Endothelial cell of umbilical vein (primary cell): ENCODE measurements around the gene MORN5. TPM values are rescaled to one million over a fixed set of nuclear protein-coding genes. Genes with fewer than 3 reads are reported as not detected.

ENCODE experiments used
- BruUV-seq: library from RNA; stranded (reverse); fragments of 400-500 nt; replicated peaks from 2 replicates; lab custom pipeline; 2021; lab: Mats Ljungman, UMichigan
- CTCF ChIA-PET: fragments of 300-600, 350-600 bp; sonication (Branson Sonifier 250); formaldehyde crosslinking; loops from one replicate; lab custom pipeline; 2021; ENCODE audit warnings: antibody characterized with exemption, inconsistent platforms; lab: Charles Lee
- POLR2A ChIA-PET: fragments of 300-600, 350-600 bp; sonication (Branson Sonifier 250); formaldehyde crosslinking; loops from one replicate; lab custom pipeline; 2021; ENCODE audit warnings: antibody characterized with exemption, inconsistent platforms; lab: Charles Lee
- DNase-seq: peaks from one replicate; pipeline ENCODE4 v3.0.0-alpha.2; 2011; ENCODE audit warnings: low read depth, low spot score
- FAIRE-seq: peaks from 2 replicates; lab custom pipeline; 2011; peaks lifted over from hg19 to GRCh38; lab: Jason Lieb, UNC
- H2AFZ ChIP-seq: 2 replicates; pipeline ENCODE4 v1.6.0; 2012; ENCODE audit warnings: low read depth, low read length, control low read depth, inconsistent platforms
- H3K27ac ChIP-seq: 2 replicates; pipeline ENCODE4 v1.5.1; 2011; ENCODE audit warnings: low read depth, mild to moderate bottlenecking, control low read depth, low read length, moderate library complexity; ENCODE audit not compliant: insufficient read depth
- H3K27me3 ChIP-seq, 2 experiments: 2 replicates each; pipeline versions ENCODE4 v1.6.0 to v1.6.1; 2011; ENCODE audit warnings: low read length in 2 of 2, mixed read lengths in 1 of 2; ENCODE audit not compliant: control insufficient read depth in 2 of 2, insufficient read depth in 2 of 2
- H3K36me3 ChIP-seq, 2 experiments: 2 replicates in 1 of 2; 3 replicates in 1 of 2; pipeline ENCODE4 v1.5.1; 2011; ENCODE audit warnings: low read length in 2 of 2, mild to moderate bottlenecking in 1 of 2, moderate library complexity in 1 of 2; ENCODE audit not compliant: control insufficient read depth in 2 of 2, insufficient read depth in 2 of 2; ENCODE audit errors: extremely low read depth in 1 of 2
- H3K4me1 ChIP-seq: 3 replicates; pipeline ENCODE4 v1.5.1; 2011; ENCODE audit warnings: mild to moderate bottlenecking, low read length; ENCODE audit not compliant: control insufficient read depth, insufficient read depth; ENCODE audit errors: extremely low read depth
- H3K4me2 ChIP-seq: 2 replicates; pipeline ENCODE4 v1.6.1; 2011; ENCODE audit warnings: low read length, control low read depth, mixed read lengths; ENCODE audit not compliant: insufficient read depth
- H3K4me3 ChIP-seq, 3 experiments: fragments of 200-600 bp in 1 of 3; sonication (generic), shearing (Covaris generic) in 1 of 3; replicated peaks in 1 of 3; 2 replicates each; pipeline ENCODE4 v1.5.1; 2011 to 2016; ENCODE audit warnings: control low read depth in 3 of 3, low read length in 3 of 3, mild to moderate bottlenecking in 2 of 3, inconsistent platforms in 1 of 3, low read depth in 1 of 3, moderate library complexity in 1 of 3; ENCODE audit not compliant: insufficient read depth in 1 of 3
- H3K79me2 ChIP-seq: 2 replicates; pipeline ENCODE4 v1.6.0; 2012; ENCODE audit warnings: low read length, inconsistent platforms; ENCODE audit not compliant: control insufficient read depth, insufficient read depth
- H3K9ac ChIP-seq: replicated peaks from 2 replicates; pipeline ENCODE3; 2011; ENCODE audit warnings: low read length, control low read depth; ENCODE audit not compliant: insufficient read depth; ENCODE audit errors: extremely low read depth
- H3K9me1 ChIP-seq: replicated peaks from 3 replicates; pipeline ENCODE4 v1.6.0; 2011; ENCODE audit warnings: mild to moderate bottlenecking, low read length; ENCODE audit not compliant: control insufficient read depth, insufficient read depth; ENCODE audit errors: extremely low read depth
- H3K9me3 ChIP-seq: replicated peaks from 2 replicates; pipeline ENCODE4 v1.5.1; 2012; ENCODE audit warnings: low read length, inconsistent platforms; ENCODE audit not compliant: control insufficient read depth, insufficient read depth
- H4K20me1 ChIP-seq: replicated peaks from 2 replicates; pipeline ENCODE3; 2011; ENCODE audit warnings: mild to moderate bottlenecking, low read length; ENCODE audit not compliant: control insufficient read depth, insufficient read depth; ENCODE audit errors: extremely low read depth
- EZH2 ChIP-seq: IDR thresholded peaks from 2 replicates; pipeline ENCODE4 v1.6.1; 2012; ENCODE audit warnings: borderline replicate concordance, low read depth, mild to moderate bottlenecking, moderate library complexity, low read length, inconsistent platforms; ENCODE audit not compliant: severe bottlenecking
- GATA2 ChIP-seq: IDR thresholded peaks from 2 replicates; pipeline ENCODE4 v1.7.0; 2011; ENCODE audit warnings: low read depth, mild to moderate bottlenecking, moderate library complexity, mixed read lengths, low read length; ENCODE audit not compliant: insufficient read length, insufficient read depth
- MAX ChIP-seq: IDR thresholded peaks from 2 replicates; pipeline ENCODE4 v1.6.1; 2011; ENCODE audit not compliant: insufficient read depth, insufficient read length
- POLR2A ChIP-seq: IDR thresholded peaks from 2 replicates; pipeline ENCODE4 v1.6.1; 2012; ENCODE audit warnings: low read depth, mild to moderate bottlenecking, control low read depth, low read length
- POLR2AphosphoS5 ChIP-seq: IDR thresholded peaks from 2 replicates; pipeline ENCODE4 v1.6.1; 2012; ENCODE audit warnings: low read depth, mild to moderate bottlenecking, control low read depth, low read length, moderate library complexity; ENCODE audit not compliant: insufficient read depth
- dilution Hi-C: fragments of 300-500 bp; cut with MboI; formaldehyde crosslinking; loops from one replicate; pipeline ENCODE4 v1.15.0; 2019; ENCODE audit warnings: low sequenced_read_pairs; ENCODE audit not compliant: extremely low pct_ligation_motif_present
- intact Hi-C: fragments of 100-400 bp; cut with micrococcal nuclease; formaldehyde crosslinking; loops from one replicate; pipeline ENCODE4 v1.10.0; 2022
- polyA plus RNA-seq, 4 experiments: library from polyadenylated mRNA; depleted of rRNA in 3 of 4; stranded (reverse) in 3 of 4; unstranded in 1 of 4; fragments of >200 nt; gene quantifications; 2 replicates each; pipeline versions ENCODE4 v1.2.1 to v1.2.3, GENCODE V29; 2011 to 2012; ENCODE audit warnings: missing spikeins in 1 of 4
- total RNA-seq: library from RNA; stranded (reverse); gene quantifications from 2 replicates; pipeline ENCODE4 v1.2.3, GENCODE V29; 2021
- TF ChIP-seq, protein P1 (sequence below), 2 donors: IDR thresholded peaks; 1 replicate in 1 of 2; 2 replicates in 1 of 2; pipeline ENCODE4 v1.5.1; 2011; ENCODE audit warnings: low read length in 2 of 2, mild to moderate bottlenecking in 2 of 2, moderate library complexity in 2 of 2, control low read depth in 1 of 2, inconsistent platforms in 1 of 2, low read depth in 1 of 2; ENCODE audit not compliant: insufficient read depth in 1 of 2; ENCODE audit errors: extremely low read depth in 1 of 2

Gene MORN5
- total and polyA plus RNA-seq, 2 donors (not counting 3 experiments of a cell fraction or from before 2014, with no cell fraction given): not detected

- intact Hi-C loops: no loop called here
- Histone ChIP-seq H3K9me3 (no peaks in the 10 kb centered on the region), H3K27ac (no peak overlapping the region), H3K4me1 (no peaks in the 10 kb centered on the region), H2AFZ (no peak overlapping the region), H3K79me2 (no peaks in the 10 kb centered on the region), H3K9me1 (no peaks in the 10 kb centered on the region), H3K27me3 (peaks cover 0 to 5% of the 10 kb centered on the region in 2 experiments), H3K4me3 (no peak overlapping the region), H3K4me2 (no peak overlapping the region), H4K20me1 (no peaks in the 10 kb centered on the region), H3K36me3 (no peaks in the 10 kb centered on the region), H3K9ac (no peak overlapping the region)
- BruUV-seq: no TSS peak
- dilution Hi-C loops: loop anchor here (25.0 kb wide), 1 partner anchor 246 kb away; the partner anchor contains the start of gene PTGS1
- TF ChIP-seq POLR2AphosphoS5 (no peak), GATA2 (no peak), EZH2 (no peak), MAX (no peak), POLR2A (no peak)
- TF ChIP-seq, protein P1, sequence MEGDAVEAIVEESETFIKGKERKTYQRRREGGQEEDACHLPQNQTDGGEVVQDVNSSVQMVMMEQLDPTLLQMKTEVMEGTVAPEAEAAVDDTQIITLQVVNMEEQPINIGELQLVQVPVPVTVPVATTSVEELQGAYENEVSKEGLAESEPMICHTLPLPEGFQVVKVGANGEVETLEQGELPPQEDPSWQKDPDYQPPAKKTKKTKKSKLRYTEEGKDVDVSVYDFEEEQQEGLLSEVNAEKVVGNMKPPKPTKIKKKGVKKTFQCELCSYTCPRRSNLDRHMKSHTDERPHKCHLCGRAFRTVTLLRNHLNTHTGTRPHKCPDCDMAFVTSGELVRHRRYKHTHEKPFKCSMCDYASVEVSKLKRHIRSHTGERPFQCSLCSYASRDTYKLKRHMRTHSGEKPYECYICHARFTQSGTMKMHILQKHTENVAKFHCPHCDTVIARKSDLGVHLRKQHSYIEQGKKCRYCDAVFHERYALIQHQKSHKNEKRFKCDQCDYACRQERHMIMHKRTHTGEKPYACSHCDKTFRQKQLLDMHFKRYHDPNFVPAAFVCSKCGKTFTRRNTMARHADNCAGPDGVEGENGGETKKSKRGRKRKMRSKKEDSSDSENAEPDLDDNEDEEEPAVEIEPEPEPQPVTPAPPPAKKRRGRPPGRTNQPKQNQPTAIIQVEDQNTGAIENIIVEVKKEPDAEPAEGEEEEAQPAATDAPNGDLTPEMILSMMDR (IDR thresholded peaks at IDR 0.05; ENCODE audit: extremely low read depth in 1 of 2, insufficient read depth in 1 of 2, low read depth in 1 of 2, low read length in 2 of 2): no peak
- ChIA-PET CTCF (interaction anchor here (1.0 to 14.3 kb wide), 6 partner anchors 9 to 506 kb away, joined by 3 to 576 read pairs (median 4); no protein-coding TSS in a partner anchor), POLR2A (no interaction called here)
- DNase-seq (no peak), FAIRE-seq (no peak)
These were observed 43.7 kb upstream of the MORN5 start for GRCh38 chr9:122116040-122116439.
